Stimulated activated naive CD8-positive, alpha-beta T cell treated with anti-CD3 and anti-CD28 coated beads, Interleukin-15, Interleukin-2, amounts not matched to agents 100 ng/mL and 50 ng/mL, for 24 hours (primary cell): ENCODE data around the gene MYO1G.
"Not testable (repeated sequence)": the region's sequence is repeated elsewhere in the genome, so short reads cannot be mapped to it uniquely, and the experiment has no call there.

Experiments used
- H3K27ac Mint-ChIP-seq: one replicate; pipeline ENCODE4 v1.8.0; 2021; ENCODE audit warnings: mild to moderate bottlenecking, mixed read lengths
- H3K27me3 Mint-ChIP-seq: one replicate; pipeline ENCODE4 v1.8.0; 2021; ENCODE audit warnings: mixed read lengths
- H3K36me3 Mint-ChIP-seq: one replicate; pipeline ENCODE4 v1.8.0; 2021; ENCODE audit warnings: low read depth, mixed read lengths
- H3K4me1 Mint-ChIP-seq: one replicate; pipeline ENCODE4 v1.8.0; 2021; ENCODE audit warnings: low read depth, mixed read lengths
- H3K4me3 Mint-ChIP-seq: one replicate; pipeline ENCODE4 v1.8.0; 2021; ENCODE audit warnings: mild to moderate bottlenecking, mixed read lengths
- H3K9me3 Mint-ChIP-seq: one replicate; pipeline ENCODE4 v1.8.0; 2021; ENCODE audit warnings: mixed read lengths

The MYO1G gene

DNA sequence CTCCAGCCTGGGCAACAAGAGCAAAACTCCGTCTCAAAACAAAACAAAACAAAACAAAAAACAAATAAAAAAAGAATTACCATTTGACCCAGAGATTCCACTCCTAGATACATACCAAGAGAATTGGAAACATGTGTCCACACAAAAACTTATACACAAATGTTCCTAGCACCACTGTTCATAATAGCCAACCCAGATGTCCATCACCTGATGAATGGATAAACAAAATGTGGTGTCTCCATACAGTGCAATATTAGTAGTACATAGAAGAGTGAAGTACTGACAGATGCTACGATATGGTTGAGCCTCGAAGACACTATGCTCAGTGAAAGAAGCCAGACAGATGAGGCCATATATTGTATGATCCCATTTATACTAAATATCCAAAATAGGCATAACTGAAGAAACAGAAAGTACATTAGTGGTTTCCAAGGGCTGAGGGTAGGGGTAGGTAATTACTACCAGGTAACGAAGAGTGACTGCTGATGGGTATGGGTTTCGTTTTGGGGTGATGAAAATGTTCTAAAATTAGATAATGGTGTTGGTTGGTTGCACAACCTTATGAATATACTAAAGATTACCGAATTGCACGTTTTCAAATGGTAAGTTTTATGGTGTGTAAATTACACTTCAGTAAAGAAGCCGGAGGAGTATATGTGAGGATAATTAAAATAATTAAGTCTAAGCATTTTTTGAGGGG lies 20.0 kb downstream of the MYO1G start:
- H3K9me3 Mint-ChIP-seq: no peaks in the 10 kb centered on the region
- H3K27me3 Mint-ChIP-seq: no peaks in the 10 kb centered on the region
- H3K4me3 Mint-ChIP-seq: no peak overlapping the region
- peaks cover 20% of the 10 kb centered on the region for H3K36me3 Mint-ChIP-seq
- H3K27ac Mint-ChIP-seq: peak overlapping the region; percentile 66
- peaks cover 27% of the 10 kb centered on the region for H3K4me1 Mint-ChIP-seq

DNA sequence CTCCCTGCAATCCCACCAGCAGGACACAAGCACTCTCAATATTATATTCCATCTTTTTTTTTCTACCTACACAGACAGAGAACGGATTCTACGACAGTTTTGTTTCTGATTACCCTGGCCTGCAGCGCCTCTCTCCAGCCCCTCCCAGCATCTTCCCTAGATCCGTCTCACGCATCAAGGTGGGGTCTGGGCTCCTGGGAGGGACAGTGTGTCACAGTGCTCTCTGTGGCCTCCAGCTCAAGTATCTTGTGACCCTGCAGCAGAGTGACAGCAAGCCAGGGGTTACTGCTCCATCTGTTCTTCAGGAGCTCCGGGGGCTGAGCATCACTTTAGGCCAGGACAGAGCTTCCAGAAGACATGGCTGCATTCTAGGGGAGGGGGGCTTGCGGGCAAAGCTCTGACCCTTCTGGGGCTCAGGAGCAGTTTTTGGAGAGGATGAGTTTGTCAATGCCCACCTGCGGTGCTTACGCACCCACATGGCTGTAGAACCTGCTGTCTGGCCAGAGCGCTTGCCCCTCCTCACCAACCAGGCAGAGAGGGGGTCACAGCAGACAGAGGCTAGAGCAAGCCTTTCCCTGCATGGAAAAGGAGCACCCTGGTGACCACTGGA lies 22.6 kb downstream of the MYO1G start:
- Mint-ChIP-seq H3K9me3 (no peaks in the 10 kb centered on the region), H3K4me3 (no peak overlapping the region), H3K36me3 (peaks cover 12% of the 10 kb centered on the region), H3K27me3 (no peaks in the 10 kb centered on the region), H3K27ac (peak overlapping the region; percentile 55), H3K4me1 (peaks cover 27% of the 10 kb centered on the region)

DNA sequence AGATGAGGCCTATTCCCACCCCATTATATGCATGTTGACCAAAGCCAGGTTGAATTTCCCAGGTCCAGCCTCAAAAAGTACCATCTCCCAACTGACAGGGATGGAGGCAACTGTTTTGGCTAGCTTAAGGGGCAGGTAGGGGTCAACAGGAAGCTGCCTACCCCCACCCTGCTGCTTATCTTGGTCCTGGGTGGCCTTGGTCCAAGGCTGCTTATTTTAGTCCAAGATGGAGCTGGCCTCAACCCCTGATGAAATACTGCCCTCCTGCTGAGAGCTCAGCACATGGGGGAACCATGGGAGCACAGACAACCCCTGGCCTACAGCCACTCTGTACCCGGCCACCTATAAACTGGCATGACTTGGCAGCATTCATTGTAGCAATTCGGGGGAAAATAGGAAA lies 23.1 kb downstream of the MYO1G start:
- Mint-ChIP-seq H3K9me3 (no peaks in the 10 kb centered on the region), H3K27me3 (no peaks in the 10 kb centered on the region), H3K4me3 (no peak overlapping the region), H3K36me3 (peaks cover 12% of the 10 kb centered on the region), H3K4me1 (peaks cover 27% of the 10 kb centered on the region), H3K27ac (peak overlapping the region; percentile 55)

DNA sequence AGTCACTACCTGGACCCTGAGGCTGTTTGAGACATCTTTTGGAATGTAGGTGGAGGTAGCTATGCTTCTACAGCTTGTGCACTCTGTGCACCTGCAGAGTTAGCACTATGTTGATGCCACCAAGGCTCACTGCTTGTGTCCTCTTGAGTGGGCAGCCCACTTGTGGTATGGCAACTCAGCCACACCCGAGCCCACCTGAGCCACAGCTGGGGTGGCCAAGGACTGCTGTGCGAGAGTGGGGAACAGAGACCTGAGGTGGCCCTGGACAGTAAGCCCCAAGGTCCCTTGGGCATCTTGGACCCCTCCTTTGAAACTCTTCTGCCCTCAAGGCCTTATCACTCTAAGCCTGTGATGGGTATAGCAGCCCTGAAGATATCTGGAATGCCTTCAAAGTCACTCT lies 25.7 kb downstream of the MYO1G start:
- Mint-ChIP-seq H3K4me1 (peaks cover 6% of the 10 kb centered on the region), H3K9me3 (no peaks in the 10 kb centered on the region), H3K27ac (no peak overlapping the region), H3K27me3 (peaks cover 6% of the 10 kb centered on the region), H3K4me3 (no peak overlapping the region), H3K36me3 (no peaks in the 10 kb centered on the region)

DNA sequence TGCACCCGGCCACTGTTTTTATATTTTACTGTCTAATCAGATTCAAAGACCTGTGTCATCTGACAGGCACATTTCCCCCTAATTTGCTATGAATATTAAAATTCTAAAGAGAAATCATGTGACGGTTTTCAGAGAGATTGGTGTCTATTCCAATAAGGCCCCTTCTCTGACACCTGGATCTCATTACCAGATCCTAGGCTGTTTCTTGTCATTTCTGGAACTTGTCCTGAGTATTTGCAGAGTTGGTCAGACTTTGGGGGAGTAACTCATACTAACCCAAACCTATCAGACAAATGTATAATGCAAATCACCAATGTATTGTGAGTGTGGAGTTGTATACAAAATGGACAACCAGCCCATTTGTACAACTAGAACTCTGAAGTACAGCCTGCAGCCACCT lies 29.5 kb downstream of the MYO1G start:
- H3K27ac Mint-ChIP-seq: no peak overlapping the region
- H3K36me3 Mint-ChIP-seq: no peaks in the 10 kb centered on the region
- H3K4me3 Mint-ChIP-seq: no peak overlapping the region
- peaks cover 10% of the 10 kb centered on the region for H3K27me3 Mint-ChIP-seq
- no peaks in the 10 kb centered on the region for H3K4me1 Mint-ChIP-seq
- H3K9me3 Mint-ChIP-seq: no peaks in the 10 kb centered on the region

DNA sequence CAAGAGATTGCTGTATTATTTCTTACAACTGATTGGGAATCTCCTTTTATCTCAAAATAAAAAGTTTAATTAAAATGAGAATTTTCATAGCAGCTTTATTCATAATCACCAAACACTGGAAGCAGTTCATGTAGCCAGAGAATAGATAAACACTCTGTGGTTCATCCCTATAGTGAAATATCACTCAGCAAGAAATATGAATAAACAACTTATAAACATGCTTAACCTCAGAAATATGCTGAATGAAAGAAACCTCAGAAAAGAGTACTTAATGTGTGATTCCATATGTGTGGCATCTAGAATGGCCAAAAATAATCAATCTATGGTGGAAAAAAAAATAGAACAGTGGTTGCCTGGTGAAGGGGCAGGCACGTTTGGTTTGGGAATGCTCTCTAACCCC lies 33.3 kb downstream of the MYO1G start:
- H3K9me3 Mint-ChIP-seq: no peaks in the 10 kb centered on the region
- no peaks in the 10 kb centered on the region for H3K36me3 Mint-ChIP-seq
- H3K27ac Mint-ChIP-seq: no peak overlapping the region
- H3K4me1 Mint-ChIP-seq: no peaks in the 10 kb centered on the region
- H3K4me3 Mint-ChIP-seq: no peak overlapping the region
- peaks cover 10% of the 10 kb centered on the region for H3K27me3 Mint-ChIP-seq

DNA sequence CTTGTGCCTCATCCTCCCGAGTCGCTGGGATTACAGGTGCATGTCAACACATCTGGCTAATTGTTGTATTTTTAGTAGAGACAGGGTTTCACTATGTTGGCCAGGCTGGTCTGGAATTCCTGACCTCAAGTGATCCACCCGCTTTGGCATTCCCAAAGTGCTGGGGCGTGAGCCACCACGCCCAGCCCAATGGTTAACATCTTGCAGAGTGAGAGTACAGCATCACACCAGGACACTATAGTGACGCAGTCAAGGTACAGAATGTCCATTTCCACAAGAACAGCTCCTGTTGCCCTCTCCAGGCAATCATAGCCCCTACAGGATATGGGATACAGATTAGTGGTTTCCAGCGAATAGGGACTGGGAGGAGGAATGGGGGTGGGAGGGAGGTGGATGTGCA lies 34.0 kb downstream of the MYO1G start:
- no peak overlapping the region for H3K27ac Mint-ChIP-seq
- no peaks in the 10 kb centered on the region for H3K36me3 Mint-ChIP-seq
- peaks cover 10% of the 10 kb centered on the region for H3K27me3 Mint-ChIP-seq
- H3K4me3 Mint-ChIP-seq: no peak overlapping the region
- H3K9me3 Mint-ChIP-seq: no peaks in the 10 kb centered on the region
- no peaks in the 10 kb centered on the region for H3K4me1 Mint-ChIP-seq

DNA sequence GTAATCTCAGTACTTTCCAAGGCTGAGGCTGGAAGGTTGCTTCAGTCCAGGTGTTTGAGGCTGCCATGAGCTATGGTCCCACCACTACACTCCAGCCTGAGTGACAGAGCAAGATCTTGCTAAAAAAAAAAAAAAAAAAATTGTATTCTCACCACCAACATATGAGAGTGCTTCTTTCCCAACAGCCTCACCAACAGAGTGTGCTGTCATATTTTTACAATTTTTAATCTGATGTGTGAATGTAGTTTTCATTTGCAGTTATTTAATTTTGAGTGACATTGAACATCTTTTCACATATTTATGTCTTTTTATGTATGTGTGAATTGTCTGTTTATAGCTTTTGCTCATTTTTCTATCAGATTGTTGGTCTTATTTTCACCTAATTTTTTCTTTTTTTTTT lies 35.2 kb downstream of the MYO1G start:
- Mint-ChIP-seq H3K9me3 (no peaks in the 10 kb centered on the region), H3K4me1 (no peaks in the 10 kb centered on the region), H3K27ac (no peak overlapping the region), H3K4me3 (no peak overlapping the region), H3K27me3 (peaks cover 11% of the 10 kb centered on the region), H3K36me3 (no peaks in the 10 kb centered on the region)

DNA sequence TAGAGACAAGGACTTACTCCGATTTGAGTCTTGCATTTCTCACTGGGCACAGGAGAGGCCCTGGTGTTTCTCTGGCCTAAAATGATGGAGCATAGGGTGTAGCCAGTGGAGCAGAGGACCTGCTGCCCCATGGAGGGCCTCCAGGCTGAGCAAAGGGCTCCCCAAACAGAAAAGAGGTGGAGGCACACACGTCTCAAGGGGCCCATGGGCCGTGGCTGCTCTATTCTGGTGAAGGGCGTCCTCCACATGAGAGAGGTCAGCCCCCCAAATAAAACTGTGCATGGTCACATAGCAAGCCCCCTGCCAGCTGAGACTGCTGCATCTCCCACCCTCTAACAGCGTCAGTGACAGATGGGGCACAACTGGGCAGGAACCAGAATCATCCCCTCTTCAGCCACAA lies 41.4 kb downstream of the MYO1G start:
- Mint-ChIP-seq H3K27ac (no peak overlapping the region), H3K36me3 (no peaks in the 10 kb centered on the region), H3K27me3 (peaks cover 4% of the 10 kb centered on the region), H3K4me1 (no peaks in the 10 kb centered on the region), H3K4me3 (no peak overlapping the region), H3K9me3 (no peaks in the 10 kb centered on the region)

DNA sequence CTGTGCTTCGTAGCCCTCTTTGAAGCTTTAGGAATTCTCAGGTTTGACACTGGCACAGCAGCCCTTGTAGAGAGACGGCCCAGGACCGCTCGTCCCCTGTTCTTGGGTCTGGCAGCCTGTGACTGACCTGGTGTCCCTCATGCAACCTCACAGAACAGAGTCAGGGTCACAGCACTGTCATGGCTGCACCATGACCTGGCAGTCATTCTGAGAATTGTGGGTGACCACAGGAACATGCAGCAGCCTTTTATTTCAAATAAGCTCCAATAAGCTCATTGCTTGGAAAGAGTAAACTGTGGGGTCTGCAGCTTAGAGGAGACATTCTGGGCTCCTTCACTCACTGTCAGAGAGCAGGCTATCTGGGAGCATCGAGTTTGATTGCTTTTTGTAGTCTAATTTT lies 42.5 kb downstream of the MYO1G start:
- Mint-ChIP-seq H3K27ac (no peak overlapping the region), H3K27me3 (peaks cover 4% of the 10 kb centered on the region), H3K4me1 (no peaks in the 10 kb centered on the region), H3K4me3 (no peak overlapping the region), H3K9me3 (no peaks in the 10 kb centered on the region), H3K36me3 (no peaks in the 10 kb centered on the region)

DNA sequence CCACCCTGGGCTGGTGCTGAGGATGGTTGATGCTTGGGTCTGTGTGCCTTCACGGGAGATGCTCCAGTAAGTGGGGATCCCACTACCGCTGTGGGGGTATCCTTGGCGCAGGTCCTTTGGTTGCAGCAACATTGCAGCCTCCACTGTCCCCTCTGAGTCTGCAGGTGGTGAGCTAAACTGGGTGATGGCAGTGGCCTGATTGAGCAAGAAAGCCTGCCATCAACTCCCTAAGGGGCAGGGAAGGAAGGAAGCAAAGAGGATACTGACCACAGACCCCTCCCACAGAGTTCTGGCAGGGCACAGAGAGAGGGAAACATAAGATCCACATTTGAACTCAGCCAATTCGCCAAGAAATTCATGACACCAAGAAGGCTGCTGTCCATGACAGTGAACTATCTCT lies 43.2 kb downstream of the MYO1G start:
- Mint-ChIP-seq H3K9me3 (no peaks in the 10 kb centered on the region), H3K27ac (no peak overlapping the region), H3K36me3 (no peaks in the 10 kb centered on the region), H3K4me3 (no peak overlapping the region), H3K27me3 (peaks cover 4% of the 10 kb centered on the region), H3K4me1 (no peaks in the 10 kb centered on the region)

DNA sequence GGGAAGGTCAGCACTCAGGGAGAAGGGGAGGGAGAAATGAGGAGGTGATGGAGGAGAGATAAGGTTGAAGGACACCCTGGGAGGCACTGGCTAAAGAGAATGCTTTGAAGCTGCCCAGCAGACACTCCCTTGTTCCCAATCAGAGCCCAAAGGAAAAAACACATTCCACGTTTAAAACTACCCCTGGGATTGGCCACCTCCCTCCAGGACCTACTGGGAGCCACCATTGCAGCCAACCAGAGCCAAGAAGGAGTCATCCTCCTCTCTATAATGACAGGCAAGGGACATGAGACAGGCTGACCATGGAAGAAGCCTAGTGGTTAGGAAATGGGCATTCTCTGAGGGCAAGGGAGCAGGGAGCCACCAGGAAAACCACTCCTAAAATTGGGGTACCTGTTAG lies 43.8 kb downstream of the MYO1G start:
- H3K27me3 Mint-ChIP-seq: peaks cover 4% of the 10 kb centered on the region
- no peaks in the 10 kb centered on the region for H3K9me3 Mint-ChIP-seq
- no peaks in the 10 kb centered on the region for H3K36me3 Mint-ChIP-seq
- no peak overlapping the region for H3K27ac Mint-ChIP-seq
- no peaks in the 10 kb centered on the region for H3K4me1 Mint-ChIP-seq
- no peak overlapping the region for H3K4me3 Mint-ChIP-seq

DNA sequence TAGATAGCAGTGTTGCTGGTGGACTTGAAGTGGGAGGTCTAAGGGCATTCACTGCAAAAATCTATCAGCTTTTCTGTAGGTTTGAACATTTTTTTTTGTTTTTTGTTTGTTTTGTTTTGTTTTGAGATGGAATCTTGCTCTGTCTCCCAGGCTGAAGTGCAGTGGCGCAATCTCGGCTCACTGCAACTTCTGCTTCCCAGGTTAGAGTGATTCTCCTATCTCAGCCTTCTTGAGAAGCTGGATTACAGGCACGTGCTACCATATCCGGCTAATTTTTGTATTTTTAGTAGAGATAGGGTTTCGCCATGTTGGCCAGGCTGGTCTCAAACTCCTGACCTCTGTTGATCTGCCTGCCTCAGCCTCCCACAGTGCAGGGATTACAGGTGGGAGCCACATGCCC lies 44.3 kb downstream of the MYO1G start:
- not testable (repeated sequence) for H3K27me3 Mint-ChIP-seq, H3K4me1 Mint-ChIP-seq, H3K4me3 Mint-ChIP-seq, H3K9me3 Mint-ChIP-seq, H3K36me3 Mint-ChIP-seq, H3K27ac Mint-ChIP-seq

DNA sequence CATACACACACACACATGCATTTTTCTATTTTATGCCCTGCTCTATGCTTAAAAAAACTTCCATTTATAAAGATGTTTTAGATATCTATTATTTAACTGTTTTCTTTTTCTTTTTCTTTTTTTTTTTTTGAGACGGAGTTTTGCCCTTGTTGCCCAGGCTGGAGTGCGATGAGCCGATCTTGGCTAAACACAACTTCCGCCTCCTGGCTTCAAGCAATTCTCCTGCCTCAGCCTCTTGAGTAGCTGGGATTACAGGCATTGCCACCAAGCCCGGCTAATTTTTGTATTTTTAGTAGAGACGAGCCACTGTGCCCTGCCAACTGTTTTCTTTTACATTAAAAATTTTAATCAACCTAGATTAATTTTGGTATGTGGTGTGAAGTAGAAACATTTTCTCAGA lies 47.9 kb downstream of the MYO1G start:
- H3K36me3 Mint-ChIP-seq: no peaks in the 10 kb centered on the region
- no peaks in the 10 kb centered on the region for H3K9me3 Mint-ChIP-seq
- H3K4me1 Mint-ChIP-seq: no peaks in the 10 kb centered on the region
- no peaks in the 10 kb centered on the region for H3K27me3 Mint-ChIP-seq
- H3K27ac Mint-ChIP-seq: no peak overlapping the region
- H3K4me3 Mint-ChIP-seq: no peak overlapping the region

DNA sequence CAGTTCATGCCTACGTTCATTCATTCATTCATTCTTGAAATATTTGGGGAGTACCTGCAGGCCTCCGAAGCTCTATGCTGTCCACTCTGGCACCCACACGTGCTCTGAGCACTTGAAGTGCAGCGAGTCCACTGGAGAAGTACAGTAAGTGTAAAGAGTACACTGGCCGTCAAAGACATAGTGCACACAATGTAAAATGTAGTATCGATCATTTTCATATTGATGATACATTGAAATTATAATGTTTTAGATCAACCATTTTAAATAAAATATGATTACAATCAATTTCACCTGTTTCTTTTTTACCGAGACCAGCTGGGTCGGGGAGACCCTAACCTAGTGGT lies 56.5 kb downstream of the MYO1G start:
- no peak overlapping the region for H3K4me3 Mint-ChIP-seq
- no peak overlapping the region for H3K27ac Mint-ChIP-seq
- H3K36me3 Mint-ChIP-seq: no peaks in the 10 kb centered on the region
- no peaks in the 10 kb centered on the region for H3K27me3 Mint-ChIP-seq
- H3K4me1 Mint-ChIP-seq: peaks cover 17% of the 10 kb centered on the region
- H3K9me3 Mint-ChIP-seq: no peaks in the 10 kb centered on the region
